ENCODE measurements around the gene SCG2. TPM values are rescaled to one million over a fixed set of nuclear protein-coding genes. Genes with fewer than 3 reads are reported as not detected.

SCG2 gene, protein sequence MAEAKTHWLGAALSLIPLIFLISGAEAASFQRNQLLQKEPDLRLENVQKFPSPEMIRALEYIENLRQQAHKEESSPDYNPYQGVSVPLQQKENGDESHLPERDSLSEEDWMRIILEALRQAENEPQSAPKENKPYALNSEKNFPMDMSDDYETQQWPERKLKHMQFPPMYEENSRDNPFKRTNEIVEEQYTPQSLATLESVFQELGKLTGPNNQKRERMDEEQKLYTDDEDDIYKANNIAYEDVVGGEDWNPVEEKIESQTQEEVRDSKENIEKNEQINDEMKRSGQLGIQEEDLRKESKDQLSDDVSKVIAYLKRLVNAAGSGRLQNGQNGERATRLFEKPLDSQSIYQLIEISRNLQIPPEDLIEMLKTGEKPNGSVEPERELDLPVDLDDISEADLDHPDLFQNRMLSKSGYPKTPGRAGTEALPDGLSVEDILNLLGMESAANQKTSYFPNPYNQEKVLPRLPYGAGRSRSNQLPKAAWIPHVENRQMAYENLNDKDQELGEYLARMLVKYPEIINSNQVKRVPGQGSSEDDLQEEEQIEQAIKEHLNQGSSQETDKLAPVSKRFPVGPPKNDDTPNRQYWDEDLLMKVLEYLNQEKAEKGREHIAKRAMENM
- under 1 TPM; 0.09 to 0.20 TPM for polyA plus RNA-seq

GRCh38 chr2:223601932-223602666, at the start of gene SCG2:
SCG2 (minus strand) TSS chr2:223602361; CDS start chr2:223599282, 3,079 bp downstream.
- H3K27me3 ChIP-seq (ENCODE audit: control insufficient read depth in 1 of 2, insufficient read depth in 2 of 2, low read length in 2 of 2): no peaks in the 10 kb centered on the region
- no peaks in the 10 kb centered on the region for H3K4me1 ChIP-seq (ENCODE audit: control insufficient read depth in 2 of 2, insufficient read depth in 2 of 2, low read length in 1 of 2)
- H3K27ac ChIP-seq (ENCODE audit: low read depth in 2 of 2, low read length in 1 of 2): no peak within 1 kb of the TSS
- H3K9me3 ChIP-seq (ENCODE audit: control insufficient read depth in 2 of 2, insufficient read depth in 1 of 2, low read depth in 1 of 2, low read length in 1 of 2): no peaks in the 10 kb centered on the region
- WGBS, 2 donors: 9 to 10% methylated on average over 17 of the region's 17 CpGs
- H3K4me3 ChIP-seq (ENCODE audit: low read depth in 1 of 2, low read length in 2 of 2): no peak within 1 kb of the TSS
- no peaks in the 10 kb centered on the region for H3K36me3 ChIP-seq (ENCODE audit: control insufficient read depth in 2 of 2, insufficient read depth in 2 of 2, low read length in 1 of 2)

- no peak overlapping the region for H3K27ac ChIP-seq (ENCODE audit: low read depth in 2 of 2, low read length in 1 of 2)
- H3K27me3 ChIP-seq (ENCODE audit: control insufficient read depth in 1 of 2, insufficient read depth in 2 of 2, low read length in 2 of 2): no peaks in the 10 kb centered on the region
- no peak overlapping the region for H3K4me3 ChIP-seq (ENCODE audit: low read depth in 1 of 2, low read length in 2 of 2)
- WGBS, 2 donors: 52 to 60% methylated on average over 8 of the region's 8 CpGs
- H3K36me3 ChIP-seq (ENCODE audit: control insufficient read depth in 2 of 2, insufficient read depth in 2 of 2, low read length in 1 of 2): no peaks in the 10 kb centered on the region
- H3K4me1 ChIP-seq (ENCODE audit: control insufficient read depth in 2 of 2, insufficient read depth in 2 of 2, low read length in 1 of 2): no peaks in the 10 kb centered on the region
- H3K9me3 ChIP-seq (ENCODE audit: control insufficient read depth in 2 of 2, insufficient read depth in 1 of 2, low read depth in 1 of 2, low read length in 1 of 2): no peaks in the 10 kb centered on the region
These were observed 47.7 kb upstream of the SCG2 start for GRCh38 chr2:223649554-223650533.

DNA sequence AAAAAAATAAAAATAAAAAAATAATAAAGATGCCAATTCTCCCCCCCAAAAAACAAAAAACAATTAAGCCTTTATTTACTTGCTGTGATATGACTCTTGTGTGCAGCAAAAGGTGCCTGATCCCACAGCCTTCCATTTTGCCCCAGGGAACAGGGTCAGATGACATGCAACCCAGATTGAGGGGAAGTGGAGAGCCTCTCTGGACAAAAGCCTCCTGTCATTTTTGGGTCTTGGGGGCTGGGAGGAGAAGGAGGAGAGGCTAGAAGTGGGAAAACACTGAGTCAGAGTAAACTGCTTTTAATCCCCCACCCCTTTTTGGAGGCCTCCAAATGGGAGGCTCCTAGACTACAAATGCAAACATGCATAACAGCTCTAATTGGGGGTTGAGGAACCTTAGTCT, 46.6 kb upstream of the SCG2 start:
- Histone ChIP-seq H3K4me1 (ENCODE audit: control insufficient read depth in 2 of 2, insufficient read depth in 2 of 2, low read length in 1 of 2) (no peaks in the 10 kb centered on the region), H3K4me3 (ENCODE audit: low read depth in 1 of 2, low read length in 2 of 2) (no peak overlapping the region), H3K36me3 (ENCODE audit: control insufficient read depth in 2 of 2, insufficient read depth in 2 of 2, low read length in 1 of 2) (no peaks in the 10 kb centered on the region), H3K27ac (ENCODE audit: low read depth in 2 of 2, low read length in 1 of 2) (no peak overlapping the region), H3K9me3 (ENCODE audit: control insufficient read depth in 2 of 2, insufficient read depth in 1 of 2, low read depth in 1 of 2, low read length in 1 of 2) (no peaks in the 10 kb centered on the region), H3K27me3 (ENCODE audit: control insufficient read depth in 1 of 2, insufficient read depth in 2 of 2, low read length in 2 of 2) (no peaks in the 10 kb centered on the region)

GRCh38 chr2:223647258-223647952, 45.2 kb upstream of the SCG2 start:
- 79 to 87% methylated on average over 6 of the region's 6 CpGs for WGBS, 2 donors
- H3K36me3 ChIP-seq (ENCODE audit: control insufficient read depth in 2 of 2, insufficient read depth in 2 of 2, low read length in 1 of 2): no peaks in the 10 kb centered on the region
- no peaks in the 10 kb centered on the region for H3K4me1 ChIP-seq (ENCODE audit: control insufficient read depth in 2 of 2, insufficient read depth in 2 of 2, low read length in 1 of 2)
- no peak overlapping the region for H3K4me3 ChIP-seq (ENCODE audit: low read depth in 1 of 2, low read length in 2 of 2)
- no peaks in the 10 kb centered on the region for H3K27me3 ChIP-seq (ENCODE audit: control insufficient read depth in 1 of 2, insufficient read depth in 2 of 2, low read length in 2 of 2)
- H3K9me3 ChIP-seq (ENCODE audit: control insufficient read depth in 2 of 2, insufficient read depth in 1 of 2, low read depth in 1 of 2, low read length in 1 of 2): no peaks in the 10 kb centered on the region
- no peak overlapping the region for H3K27ac ChIP-seq (ENCODE audit: low read depth in 2 of 2, low read length in 1 of 2)

DNA sequence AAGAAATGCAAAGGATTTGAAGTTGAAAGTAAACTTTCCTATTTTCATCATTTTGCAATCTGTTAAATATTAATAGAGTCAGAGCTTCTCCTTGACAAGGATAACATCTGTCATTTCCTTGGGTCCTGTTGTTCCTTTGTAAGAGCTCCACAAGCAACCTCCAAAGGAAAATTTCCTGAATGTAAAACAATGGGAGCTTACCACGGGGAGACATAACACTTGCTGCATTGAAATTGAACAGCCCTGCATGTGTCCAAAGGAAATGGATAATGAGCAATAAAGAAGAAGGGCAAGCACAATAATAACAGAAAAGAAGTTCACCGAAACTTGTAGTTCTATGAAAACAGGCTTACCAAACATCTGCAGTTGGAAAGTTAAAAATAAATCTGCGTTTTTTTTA, 42.0 kb upstream of the SCG2 start:
- no peaks in the 10 kb centered on the region for H3K27me3 ChIP-seq (ENCODE audit: control insufficient read depth in 1 of 2, insufficient read depth in 2 of 2, low read length in 2 of 2)
- H3K4me3 ChIP-seq (ENCODE audit: low read depth in 1 of 2, low read length in 2 of 2): no peak overlapping the region
- H3K9me3 ChIP-seq (ENCODE audit: control insufficient read depth in 2 of 2, insufficient read depth in 1 of 2, low read depth in 1 of 2, low read length in 1 of 2): no peaks in the 10 kb centered on the region
- no peaks in the 10 kb centered on the region for H3K4me1 ChIP-seq (ENCODE audit: control insufficient read depth in 2 of 2, insufficient read depth in 2 of 2, low read length in 1 of 2)
- no peaks in the 10 kb centered on the region for H3K36me3 ChIP-seq (ENCODE audit: control insufficient read depth in 2 of 2, insufficient read depth in 2 of 2, low read length in 1 of 2)
- no peak overlapping the region for H3K27ac ChIP-seq (ENCODE audit: low read depth in 2 of 2, low read length in 1 of 2)
- WGBS, 2 donors: 57 to 63% methylated on average over 3 of the region's 3 CpGs

DNA sequence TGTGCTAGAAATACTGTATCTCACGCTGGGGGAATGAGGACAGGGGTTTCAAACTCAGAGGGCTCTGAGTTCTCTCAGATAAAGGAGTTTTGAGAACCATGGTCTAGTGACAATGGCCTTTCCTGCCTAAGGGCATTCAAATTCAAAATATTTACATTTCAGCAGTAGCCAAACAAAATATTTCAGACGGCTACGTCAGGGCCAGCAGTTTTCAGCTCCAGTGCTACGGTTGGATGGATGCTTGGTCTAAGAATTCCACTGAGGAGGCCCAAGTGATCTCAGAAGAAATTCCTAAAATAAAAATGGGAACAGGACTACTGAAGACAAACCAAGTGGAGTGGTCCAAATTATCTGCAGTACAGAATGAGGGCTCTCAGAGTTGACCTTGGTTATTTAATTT, 41.1 kb upstream of the SCG2 start:
- no peaks in the 10 kb centered on the region for H3K4me1 ChIP-seq (ENCODE audit: control insufficient read depth in 2 of 2, insufficient read depth in 2 of 2, low read length in 1 of 2)
- H3K27me3 ChIP-seq (ENCODE audit: control insufficient read depth in 1 of 2, insufficient read depth in 2 of 2, low read length in 2 of 2): no peaks in the 10 kb centered on the region
- no peak overlapping the region for H3K4me3 ChIP-seq (ENCODE audit: low read depth in 1 of 2, low read length in 2 of 2)
- H3K9me3 ChIP-seq (ENCODE audit: control insufficient read depth in 2 of 2, insufficient read depth in 1 of 2, low read depth in 1 of 2, low read length in 1 of 2): no peaks in the 10 kb centered on the region
- 51 to 68% methylated on average over 4 of the region's 4 CpGs for WGBS, 2 donors
- H3K27ac ChIP-seq (ENCODE audit: low read depth in 2 of 2, low read length in 1 of 2): no peak overlapping the region
- no peaks in the 10 kb centered on the region for H3K36me3 ChIP-seq (ENCODE audit: control insufficient read depth in 2 of 2, insufficient read depth in 2 of 2, low read length in 1 of 2)

DNA sequence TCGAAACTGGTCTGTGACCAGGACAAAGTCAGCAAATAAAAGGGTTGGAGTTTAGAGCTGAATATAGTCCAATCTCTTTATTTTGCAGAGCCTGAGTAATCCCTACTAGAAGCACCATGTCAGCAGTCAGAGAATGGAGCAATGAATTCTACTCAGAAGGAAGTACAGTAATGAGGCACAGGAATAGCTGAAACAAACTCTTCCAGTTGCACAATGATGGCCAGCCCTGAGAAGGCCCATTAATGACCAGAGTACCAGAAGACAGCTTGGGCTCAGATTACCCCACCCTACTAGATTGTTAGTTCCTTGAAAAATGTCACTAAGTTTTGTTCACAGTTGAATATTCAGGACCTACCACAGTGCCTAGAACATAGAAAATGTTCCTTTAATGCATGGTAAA, 40.3 kb upstream of the SCG2 start:
- Histone ChIP-seq H3K27ac (ENCODE audit: low read depth in 2 of 2, low read length in 1 of 2) (peak overlapping the region in 1 of 2 donors; percentile 3), H3K36me3 (ENCODE audit: control insufficient read depth in 2 of 2, insufficient read depth in 2 of 2, low read length in 1 of 2) (no peaks in the 10 kb centered on the region), H3K9me3 (ENCODE audit: control insufficient read depth in 2 of 2, insufficient read depth in 1 of 2, low read depth in 1 of 2, low read length in 1 of 2) (no peaks in the 10 kb centered on the region), H3K4me1 (ENCODE audit: control insufficient read depth in 2 of 2, insufficient read depth in 2 of 2, low read length in 1 of 2) (no peaks in the 10 kb centered on the region), H3K27me3 (ENCODE audit: control insufficient read depth in 1 of 2, insufficient read depth in 2 of 2, low read length in 2 of 2) (no peaks in the 10 kb centered on the region), H3K4me3 (ENCODE audit: low read depth in 1 of 2, low read length in 2 of 2) (no peak overlapping the region)
- 90 to 98% methylated on average over 1 of the region's 1 CpG for WGBS, 2 donors

DNA sequence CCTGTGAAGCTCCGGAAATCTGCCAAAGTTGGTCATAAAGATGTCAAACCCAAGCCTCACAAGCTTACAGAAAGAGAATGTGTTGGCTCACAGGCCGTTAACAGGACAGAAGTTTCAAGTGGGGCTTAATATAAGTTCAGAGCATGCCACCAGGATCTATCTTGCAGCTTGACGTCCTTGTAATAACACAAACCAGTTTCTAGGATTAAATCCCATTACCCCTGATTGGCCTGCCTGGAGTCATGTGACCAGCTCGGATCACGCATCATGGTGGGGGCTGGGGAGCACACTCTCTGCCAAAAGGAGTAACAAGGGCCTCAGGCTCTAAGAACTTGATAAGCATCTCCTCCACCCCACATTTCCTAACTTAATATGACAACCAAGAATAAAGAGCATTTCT, 38.9 kb upstream of the SCG2 start:
- Histone ChIP-seq H3K4me1 (ENCODE audit: control insufficient read depth in 2 of 2, insufficient read depth in 2 of 2, low read length in 1 of 2) (no peaks in the 10 kb centered on the region), H3K27me3 (ENCODE audit: control insufficient read depth in 1 of 2, insufficient read depth in 2 of 2, low read length in 2 of 2) (no peaks in the 10 kb centered on the region), H3K9me3 (ENCODE audit: control insufficient read depth in 2 of 2, insufficient read depth in 1 of 2, low read depth in 1 of 2, low read length in 1 of 2) (no peaks in the 10 kb centered on the region), H3K36me3 (ENCODE audit: control insufficient read depth in 2 of 2, insufficient read depth in 2 of 2, low read length in 1 of 2) (no peaks in the 10 kb centered on the region), H3K4me3 (ENCODE audit: low read depth in 1 of 2, low read length in 2 of 2) (no peak overlapping the region), H3K27ac (ENCODE audit: low read depth in 2 of 2, low read length in 1 of 2) (no peak overlapping the region)
- WGBS, 2 donors: 26 to 28% methylated on average over 5 of the region's 5 CpGs
